Thymus (tissue), 11 donors: ENCODE measurements around the gene PAPPA2. TPM values are rescaled to one million over a fixed set of nuclear protein-coding genes. Genes with fewer than 3 reads are reported as not detected.

ENCODE experiments used
- DNase-seq, 9 donors: peaks; one replicate each; pipeline ENCODE4 v3.0.0-alpha.2; 2013; ENCODE audit warnings: low spot score in 9 of 9, low read depth in 6 of 9, missing footprints in 1 of 9
- H3K27ac ChIP-seq, 2 donors: one replicate each; pipeline ENCODE4 v1.5.1; 2013; ENCODE audit warnings: control low read depth in 1 of 2, low read depth in 1 of 2, low read length in 1 of 2, mild to moderate bottlenecking in 1 of 2, moderate library complexity in 1 of 2
- H3K27me3 ChIP-seq, 2 donors: one replicate each; pipeline ENCODE4 v1.5.1; 2013; ENCODE audit warnings: low read length in 1 of 2; ENCODE audit not compliant: control insufficient read depth in 2 of 2, insufficient read depth in 1 of 2
- H3K36me3 ChIP-seq, 2 donors: one replicate each; pipeline ENCODE4 v1.5.1; 2013; ENCODE audit warnings: low read length in 1 of 2, mild to moderate bottlenecking in 1 of 2, moderate library complexity in 1 of 2; ENCODE audit not compliant: control insufficient read depth in 2 of 2, insufficient read depth in 2 of 2
- H3K4me1 ChIP-seq, 2 donors: one replicate each; pipeline ENCODE4 v1.5.1; 2013; ENCODE audit warnings: low read length in 2 of 2; ENCODE audit not compliant: control insufficient read depth in 2 of 2, insufficient read depth in 2 of 2
- H3K4me3 ChIP-seq, 2 donors: one replicate each; pipeline ENCODE4 v1.5.1; 2013; ENCODE audit warnings: low read length in 2 of 2, control low read depth in 1 of 2, mild to moderate bottlenecking in 1 of 2
- H3K9me3 ChIP-seq, 2 donors: one replicate each; pipeline ENCODE4 v1.5.1; 2013; ENCODE audit warnings: low read length in 1 of 2, mild to moderate bottlenecking in 1 of 2; ENCODE audit not compliant: control insufficient read depth in 2 of 2, insufficient read depth in 1 of 2
- WGBS: extraction: QIAGEN DNeasy Blood & Tissue Kit; methylation state at CpG from one replicate; pipeline ENCODE4 v1.1.7; 2013; 5-methylcytosine and 5-hydroxymethylcytosine counted together
- polyA plus RNA-seq: library from polyadenylated mRNA; stranded (reverse); fragments of 200-250 nt; gene quantifications from one replicate; pipeline ENCODE4 v1.2.3, GENCODE V29; 2013
- total RNA-seq: library from RNA; stranded (reverse); fragments of 120-200 nt; gene quantifications from one replicate; pipeline ENCODE4 v1.2.4, GENCODE V29; 2013
- donor health status: healthy.

Gene PAPPA2
- total and polyA plus RNA-seq, 2 donors: 0.02 to 0.28 TPM

DNA sequence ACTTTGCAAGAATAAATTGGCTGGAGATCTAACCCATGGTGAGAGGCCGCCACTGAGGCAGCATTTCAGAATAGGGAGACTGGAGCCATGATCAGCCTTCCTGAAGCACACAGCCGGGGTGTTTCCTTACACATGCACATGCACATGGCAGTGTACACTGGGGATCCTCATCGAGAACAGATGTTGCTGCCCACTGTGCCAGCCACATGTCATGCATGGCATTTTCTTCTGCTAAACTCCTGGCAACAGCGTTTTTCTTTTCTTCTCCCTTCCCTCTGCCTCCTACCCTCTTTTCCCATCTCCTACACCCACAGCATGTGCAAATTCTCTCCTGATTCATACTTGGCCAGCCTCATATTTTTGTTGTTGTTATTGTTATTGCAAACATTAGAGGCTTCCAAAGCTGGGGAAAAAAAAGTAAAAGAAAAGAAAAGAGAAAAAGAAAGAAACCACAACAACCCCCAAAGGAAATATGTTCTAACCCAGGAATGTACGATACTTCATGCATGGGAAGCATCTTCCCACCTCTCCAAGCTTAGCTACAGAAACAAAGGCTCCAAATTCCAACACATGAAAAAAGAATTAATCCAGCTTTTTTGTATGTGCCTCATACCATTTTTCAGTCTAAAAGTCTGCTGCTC lies 357.5 kb downstream of the PAPPA2 start:
- Histone ChIP-seq H3K4me3 (no peak overlapping the region), H3K4me1 (no peaks in the 10 kb centered on the region), H3K27ac (no peak overlapping the region), H3K9me3 (no peaks in the 10 kb centered on the region), H3K27me3 (no peaks in the 10 kb centered on the region), H3K36me3 (no peaks in the 10 kb centered on the region)
- DNase-seq: no peak
- 88% methylated on average over 5 of the region's 5 CpGs for WGBS

DNA sequence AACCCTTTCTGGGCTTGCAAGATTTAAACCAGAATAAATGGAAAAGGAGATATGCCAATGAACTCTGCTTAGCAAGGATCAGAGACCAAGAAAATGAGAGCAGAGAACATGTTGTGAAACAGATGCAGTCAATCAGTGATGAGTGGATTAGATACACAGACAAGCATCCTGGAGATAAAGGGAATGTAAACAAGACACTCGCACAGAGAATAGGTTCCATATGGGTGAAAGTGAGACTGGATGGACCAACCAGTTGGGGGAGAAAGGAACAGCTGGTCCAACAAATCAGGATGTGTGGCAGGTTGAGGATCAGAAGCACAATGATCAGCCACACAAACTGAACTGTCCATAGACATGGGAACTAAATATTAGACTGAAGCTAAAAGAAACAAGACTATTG lies 363.3 kb downstream of the PAPPA2 start:
- 52% methylated on average over 1 of the region's 1 CpG for WGBS
- DNase-seq: no peak
- no peaks in the 10 kb centered on the region for H3K9me3 ChIP-seq
- no peaks in the 10 kb centered on the region for H3K4me1 ChIP-seq
- no peaks in the 10 kb centered on the region for H3K27me3 ChIP-seq
- no peak overlapping the region for H3K4me3 ChIP-seq
- H3K27ac ChIP-seq: no peak overlapping the region
- no peaks in the 10 kb centered on the region for H3K36me3 ChIP-seq

DNA sequence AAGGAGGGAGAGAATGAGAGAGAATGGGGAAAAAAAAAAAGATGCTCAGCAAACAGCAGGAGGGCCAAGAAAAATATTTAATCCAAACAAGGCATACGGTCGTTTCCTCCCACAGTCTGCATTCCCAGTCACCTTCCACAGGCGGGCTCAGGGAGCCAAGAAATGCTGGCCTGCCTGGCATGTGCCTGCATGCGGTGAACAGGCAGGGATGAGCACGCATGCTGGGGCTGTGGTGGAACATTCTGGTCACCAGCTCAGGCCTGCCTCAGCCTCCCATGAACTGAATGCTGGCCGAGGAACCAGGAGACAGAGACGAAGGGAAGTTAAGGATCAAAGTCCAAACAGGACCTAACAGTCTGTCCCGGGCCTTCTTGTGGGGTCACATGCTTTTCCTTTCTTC lies 366.3 kb downstream of the PAPPA2 start:
- WGBS: 83% methylated on average over 8 of the region's 8 CpGs
- no peak for DNase-seq
- no peaks in the 10 kb centered on the region for H3K27me3 ChIP-seq
- no peaks in the 10 kb centered on the region for H3K36me3 ChIP-seq
- no peak overlapping the region for H3K27ac ChIP-seq
- H3K9me3 ChIP-seq: no peaks in the 10 kb centered on the region
- no peak overlapping the region for H3K4me3 ChIP-seq
- H3K4me1 ChIP-seq: no peaks in the 10 kb centered on the region

DNA sequence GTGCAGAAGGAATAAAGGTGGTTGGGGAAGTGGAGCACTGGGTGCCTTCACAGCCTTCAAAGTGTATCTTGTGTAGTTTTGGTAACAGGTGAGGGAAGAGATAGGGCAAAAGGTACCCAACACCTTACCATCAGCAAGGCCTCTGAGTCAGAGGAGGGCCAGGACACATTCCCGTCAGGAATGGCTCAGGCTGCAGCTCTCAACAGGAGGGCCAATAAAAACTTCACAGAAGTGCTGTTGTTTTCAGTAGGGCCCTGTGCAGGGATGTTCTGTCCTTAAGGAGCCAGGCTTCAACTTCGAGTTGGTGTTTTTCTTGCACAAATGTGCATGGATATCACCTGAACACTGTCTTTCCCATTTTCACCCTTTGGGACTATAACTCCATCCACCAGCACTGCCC lies 368.2 kb downstream of the PAPPA2 start:
- no peaks in the 10 kb centered on the region for H3K9me3 ChIP-seq
- no peak overlapping the region for H3K27ac ChIP-seq
- no peak overlapping the region for H3K4me3 ChIP-seq
- no peaks in the 10 kb centered on the region for H3K4me1 ChIP-seq
- no peaks in the 10 kb centered on the region for H3K27me3 ChIP-seq
- no peaks in the 10 kb centered on the region for H3K36me3 ChIP-seq
- whole genome bisulfite sequencing: 66% methylated on average over 2 of the region's 2 CpGs
- DNase-seq: no peak

DNA sequence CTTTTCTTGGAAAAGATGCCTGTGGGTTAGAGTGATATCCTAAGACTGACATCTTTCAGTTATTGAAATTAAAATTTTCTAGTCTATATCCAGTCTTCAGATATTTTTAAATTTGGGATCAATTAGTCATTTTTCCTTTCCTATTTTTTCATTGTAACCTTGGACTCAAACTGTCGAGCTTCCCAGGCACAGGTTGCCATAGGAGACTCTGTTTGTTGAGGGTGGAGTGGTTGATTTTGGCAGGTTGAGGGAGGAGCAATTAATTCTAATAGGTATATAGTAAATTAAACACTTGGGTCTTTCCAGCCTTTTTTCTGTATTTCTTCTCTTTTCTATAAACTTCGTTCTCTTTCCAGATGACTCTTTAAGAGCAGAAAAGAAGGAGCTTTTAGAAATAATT lies 374.7 kb downstream of the PAPPA2 start:
- Histone ChIP-seq H3K4me1 (no peaks in the 10 kb centered on the region), H3K36me3 (no peaks in the 10 kb centered on the region), H3K4me3 (no peak overlapping the region), H3K27ac (no peak overlapping the region), H3K27me3 (no peaks in the 10 kb centered on the region), H3K9me3 (no peaks in the 10 kb centered on the region)
- WGBS: 82% methylated on average over 2 of the region's 2 CpGs
- no peak for DNase-seq

DNA sequence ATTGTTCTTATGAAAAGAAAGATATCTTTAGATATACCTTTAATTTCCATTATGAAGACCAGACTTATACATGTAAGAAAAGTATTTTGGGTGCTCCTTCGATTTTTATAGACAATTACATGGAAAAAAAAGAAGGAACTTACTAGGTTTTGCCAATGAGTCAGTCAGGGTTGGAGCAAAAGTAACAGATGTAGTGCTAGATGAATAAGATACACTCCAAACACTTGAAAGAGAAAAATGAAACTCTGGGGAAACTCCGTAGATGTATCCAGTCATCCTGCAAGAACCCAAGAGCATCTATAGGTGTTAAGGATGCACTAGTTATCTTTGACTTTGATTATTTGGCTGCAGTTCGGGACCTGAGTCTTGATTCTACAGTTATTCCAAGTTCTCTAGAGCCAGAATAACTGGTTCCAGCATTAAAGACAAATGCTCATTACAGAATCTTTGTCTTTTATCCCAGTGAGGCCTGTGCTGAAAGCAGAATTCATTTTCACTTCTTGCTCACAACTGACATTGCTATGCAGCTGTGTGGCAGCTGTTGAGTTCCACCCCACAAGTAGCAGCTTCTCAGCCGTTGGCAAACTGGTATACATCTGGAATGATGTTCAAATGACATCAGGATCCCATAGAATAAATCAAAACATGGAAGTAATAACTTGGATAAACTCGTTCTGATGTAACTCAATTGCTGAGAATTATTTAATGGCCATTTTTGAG lies 375.5 kb downstream of the PAPPA2 start:
- WGBS: 78% methylated on average over 5 of the region's 5 CpGs

DNA sequence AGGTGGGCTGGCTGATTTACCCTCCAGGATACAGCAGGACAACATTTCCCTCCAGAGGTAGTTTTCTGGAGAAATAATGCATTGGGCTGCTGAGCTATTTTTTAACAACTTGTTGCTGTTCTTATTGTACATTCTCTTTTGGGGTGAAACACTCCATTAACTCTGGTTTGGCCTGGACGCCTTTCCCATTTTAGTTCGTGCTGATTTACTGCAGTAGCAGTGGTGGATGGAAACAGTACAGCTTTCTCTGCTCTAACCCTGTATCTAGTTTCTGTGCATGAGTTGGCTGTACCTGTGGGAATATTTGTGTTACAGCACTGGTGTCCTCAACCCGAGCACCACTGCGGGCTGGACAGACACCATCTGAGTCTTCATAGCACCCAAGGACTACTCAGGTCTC lies 376.2 kb downstream of the PAPPA2 start:
- 97% methylated on average over 4 of the region's 4 CpGs for WGBS
- DNase-seq: no peak
- H3K27me3 ChIP-seq: no peaks in the 10 kb centered on the region
- H3K27ac ChIP-seq: no peak overlapping the region
- H3K9me3 ChIP-seq: no peaks in the 10 kb centered on the region
- H3K36me3 ChIP-seq: no peaks in the 10 kb centered on the region
- H3K4me1 ChIP-seq: no peaks in the 10 kb centered on the region
- H3K4me3 ChIP-seq: no peak overlapping the region

More for the DNA sequence above, 375.5 kb downstream of the PAPPA2 start:
- no peaks in the 10 kb centered on the region for H3K36me3 ChIP-seq
- no peaks in the 10 kb centered on the region for H3K27me3 ChIP-seq
- H3K27ac ChIP-seq: no peak overlapping the region
- H3K4me3 ChIP-seq: no peak overlapping the region
- H3K9me3 ChIP-seq: no peaks in the 10 kb centered on the region
- no peaks in the 10 kb centered on the region for H3K4me1 ChIP-seq
- no peak for DNase-seq

DNA sequence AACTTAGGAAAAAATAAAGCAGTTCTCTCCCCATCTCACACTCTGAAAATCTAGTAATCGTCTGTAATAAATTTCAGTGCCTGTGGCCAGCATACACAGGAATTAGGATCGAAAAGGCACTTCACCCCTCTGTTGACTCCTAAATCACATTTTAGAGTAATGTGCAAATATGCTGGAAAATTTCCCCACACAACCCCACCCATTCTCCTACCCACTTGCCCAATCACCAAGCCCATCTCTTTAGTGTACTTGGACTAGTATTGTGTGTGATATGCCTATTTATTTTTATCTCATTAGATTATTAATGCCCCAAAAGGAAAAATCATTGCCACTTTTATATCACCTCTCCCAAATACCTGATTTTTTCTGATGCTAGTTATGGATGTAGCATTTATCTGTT lies 378.3 kb downstream of the PAPPA2 start:
- 95% methylated on average over 2 of the region's 2 CpGs for WGBS
- Histone ChIP-seq H3K9me3 (no peaks in the 10 kb centered on the region), H3K36me3 (no peaks in the 10 kb centered on the region), H3K27me3 (no peaks in the 10 kb centered on the region), H3K4me3 (no peak overlapping the region), H3K27ac (no peak overlapping the region), H3K4me1 (no peaks in the 10 kb centered on the region)
- DNase-seq: no peak

DNA sequence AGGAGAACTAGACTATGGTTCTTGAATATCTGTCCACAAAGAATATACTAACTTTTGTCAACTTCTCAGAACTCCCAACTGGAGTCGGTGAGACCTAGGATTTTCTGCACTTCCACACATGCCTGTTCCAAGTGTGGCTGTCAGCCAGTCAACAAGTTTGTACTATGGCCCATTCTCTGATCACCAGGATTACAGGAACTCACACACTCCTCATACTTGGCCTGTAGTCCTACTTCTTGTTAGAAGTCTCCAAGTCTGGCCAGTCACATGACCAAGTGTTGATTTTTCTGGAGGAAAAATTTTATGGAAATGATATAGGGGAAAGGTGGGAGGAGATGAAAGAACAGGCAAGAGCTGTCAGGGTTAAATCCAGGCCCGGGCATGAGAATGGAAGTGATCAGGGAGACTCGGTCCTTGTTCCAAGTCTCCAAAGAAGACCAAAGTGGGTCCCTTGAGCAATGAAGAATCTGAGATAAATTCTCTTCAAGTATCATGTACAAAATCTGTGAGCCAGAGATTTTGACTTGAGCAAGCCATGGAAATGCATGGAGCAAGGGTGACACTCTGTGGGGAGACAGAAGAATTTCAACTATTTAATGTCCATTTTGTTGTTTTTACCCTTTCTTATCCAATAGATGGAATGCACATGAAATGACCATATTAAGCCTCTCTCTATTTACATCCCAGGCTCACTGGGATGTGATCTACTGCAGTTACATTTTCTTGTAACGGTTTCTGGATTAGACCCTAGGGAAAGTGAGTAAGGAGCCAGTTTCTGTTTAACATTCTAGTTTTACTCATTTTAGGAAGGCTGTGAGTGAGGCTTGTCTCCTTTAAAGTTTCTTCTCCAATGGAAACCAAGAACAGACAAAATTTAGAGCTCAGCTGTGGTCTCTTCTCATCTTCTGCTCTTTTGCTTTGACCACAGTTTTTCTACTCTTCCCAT lies 380.6 kb downstream of the PAPPA2 start:
- 58% methylated on average over 4 of the region's 4 CpGs for WGBS
- no peaks in the 10 kb centered on the region for H3K27me3 ChIP-seq

More for the DNA sequence above, 380.6 kb downstream of the PAPPA2 start:
- H3K27ac ChIP-seq: no peak overlapping the region
- H3K4me1 ChIP-seq: no peaks in the 10 kb centered on the region
- H3K4me3 ChIP-seq: no peak overlapping the region
- no peaks in the 10 kb centered on the region for H3K36me3 ChIP-seq
- DNase-seq: no peak
- H3K9me3 ChIP-seq: no peaks in the 10 kb centered on the region
